DMS79 (cell line): ENCODE measurements around the gene ALG9.
"Not testable (repeated sequence)": the region's sequence is repeated elsewhere in the genome, so short reads cannot be mapped to it uniquely, and the experiment has no call there.

Source experiments
- DNase-seq: peaks from one replicate; lab custom pipeline; 2025; lab: John Stamatoyannopoulos, UW

Gene ALG9

GRCh38 chr11:111870886-111871692 lies at the start of gene ALG9:
TSS of gene ALG9 (minus strand) at chr11:111871581. CDS start at chr11:111871482, 99 bp downstream.
- peak; percentile 43 for DNase-seq

GRCh38 chr11:111920908-111921307 lies 49.5 kb upstream of the ALG9 start:
- no peak for DNase-seq

GRCh38 chr11:111918390-111919256 lies 47.2 kb upstream of the ALG9 start, which contains the start of gene C11orf52:
TSS of gene C11orf52 (plus strand) at chr11:111918913. CDS start at chr11:111918973, 60 bp downstream.
- peak; percentile 98 for DNase-seq

- DNase-seq, result no peak
Measured at GRCh38 chr11:111917788-111918187, 46.4 kb upstream of the ALG9 start.

- no peak for DNase-seq
Measured at GRCh38 chr11:111917312-111917711, 45.9 kb upstream of the ALG9 start.

- no peak for DNase-seq
Measured at GRCh38 chr11:111916768-111917167, 45.4 kb upstream of the ALG9 start.

GRCh38 chr11:111913997-111914396 lies 42.6 kb upstream of the ALG9 start:
- DNase-seq, result no peak

GRCh38 chr11:111913031-111913861 lies 41.9 kb upstream of the ALG9 start:
- DNase-seq, result no peak

- DNase-seq, result no peak
Measured at GRCh38 chr11:111912535-111912934, 41.2 kb upstream of the ALG9 start, which contains the start of gene HSPB2. TSS of gene HSPB2 (plus strand) at chr11:111912734. CDS start at chr11:111912830, 96 bp downstream.

GRCh38 chr11:111911563-111912401 lies 40.4 kb upstream of the ALG9 start, which contains the start of gene CRYAB:
TSS of gene CRYAB (minus strand) at chr11:111911770. CDS start at chr11:111911724, 46 bp downstream.
- DNase-seq, result no peak

GRCh38 chr11:111910676-111911562 lies 39.5 kb upstream of the ALG9 start:
- peak; percentile 28 for DNase-seq

- no peak for DNase-seq
Measured at GRCh38 chr11:111909378-111909777, 38.0 kb upstream of the ALG9 start.

GRCh38 chr11:111908639-111909305 lies 37.4 kb upstream of the ALG9 start:
- no peak for DNase-seq

- no peak for DNase-seq
Measured at GRCh38 chr11:111906680-111907079, 35.3 kb upstream of the ALG9 start.

GRCh38 chr11:111905411-111905810 lies 34.0 kb upstream of the ALG9 start:
- DNase-seq, result no peak

- no peak for DNase-seq
Measured at GRCh38 chr11:111886844-111887243, 15.5 kb upstream of the ALG9 start.

- no peak for DNase-seq
Measured at GRCh38 chr11:111886032-111886431, 14.7 kb upstream of the ALG9 start.

- DNase-seq, result not testable (repeated sequence)
Measured at GRCh38 chr11:111885053-111885452, 13.7 kb upstream of the ALG9 start.

- DNase-seq, result no peak
Measured at GRCh38 chr11:111882202-111882601, 10.8 kb upstream of the ALG9 start.
